ENCODE data around the gene ZNF609.
A peak's percentile ranks its signal among the peaks of the same experiment; 100 is the strongest.

The ZNF609 gene

GRCh38 chr15:64503640-64504039, 43.3 kb downstream of the ZNF609 start:
- no peak for DNase-seq (ENCODE audit: low read depth)

- peak; percentile 7 for DNase-seq (ENCODE audit: low read depth)
These were observed 47.0 kb downstream of the ZNF609 start for GRCh38 chr15:64507293-64507802.

GRCh38 chr15:64507845-64508244, 47.5 kb downstream of the ZNF609 start:
- DNase-seq (ENCODE audit: low read depth) = no peak

GRCh38 chr15:64513823-64514222, 53.4 kb downstream of the ZNF609 start:
- no peak for DNase-seq (ENCODE audit: low read depth)

GRCh38 chr15:64515196-64515595, 54.8 kb downstream of the ZNF609 start:
- no peak for DNase-seq (ENCODE audit: low read depth)

- DNase-seq (ENCODE audit: low read depth) = no peak
These were observed 55.4 kb downstream of the ZNF609 start for GRCh38 chr15:64515825-64516224.

GRCh38 chr15:64519897-64520296, 59.5 kb downstream of the ZNF609 start:
- DNase-seq (ENCODE audit: low read depth) = no peak

GRCh38 chr15:64521201-64521600, 60.8 kb downstream of the ZNF609 start:
- DNase-seq (ENCODE audit: low read depth) = no peak

- no peak for DNase-seq (ENCODE audit: low read depth)
These were observed 61.4 kb downstream of the ZNF609 start for GRCh38 chr15:64521726-64522164.

GRCh38 chr15:64522226-64522823, 61.9 kb downstream of the ZNF609 start:
- DNase-seq (ENCODE audit: low read depth) = no peak

- no peak for DNase-seq (ENCODE audit: low read depth)
These were observed 62.9 kb downstream of the ZNF609 start for GRCh38 chr15:64523240-64523639.

- no peak for DNase-seq (ENCODE audit: low read depth)
These were observed 64.4 kb downstream of the ZNF609 start for GRCh38 chr15:64524778-64525177.

- DNase-seq (ENCODE audit: low read depth) = no peak
These were observed 65.6 kb downstream of the ZNF609 start for GRCh38 chr15:64525828-64526530.

- DNase-seq (ENCODE audit: low read depth) = no peak
These were observed 67.0 kb downstream of the ZNF609 start for GRCh38 chr15:64527263-64527984.

- no peak for DNase-seq (ENCODE audit: low read depth)
These were observed 68.5 kb downstream of the ZNF609 start for GRCh38 chr15:64528871-64529270.

GRCh38 chr15:64530472-64530871, 70.1 kb downstream of the ZNF609 start:
- no peak for DNase-seq (ENCODE audit: low read depth)

GRCh38 chr15:64530918-64531317, 70.5 kb downstream of the ZNF609 start:
- DNase-seq (ENCODE audit: low read depth) = no peak

GRCh38 chr15:64532521-64533315, 72.3 kb downstream of the ZNF609 start:
- DNase-seq (ENCODE audit: low read depth) = no peak

- no peak for DNase-seq (ENCODE audit: low read depth)
These were observed 75.3 kb downstream of the ZNF609 start for GRCh38 chr15:64535460-64536243.

- DNase-seq (ENCODE audit: low read depth) = no peak
These were observed 76.0 kb downstream of the ZNF609 start for GRCh38 chr15:64536244-64536836.

- no peak for DNase-seq (ENCODE audit: low read depth)
These were observed 81.7 kb downstream of the ZNF609 start for GRCh38 chr15:64542091-64542490.

Measured in activated T-cell treated with anti-CD3 and anti-CD28 coated beads for 1 hour (primary cell).